ENCODE data around the gene FOXP2.
A peak's percentile ranks its signal among the peaks of the same experiment; 100 is the strongest.
"Not testable (repeated sequence)": the region's sequence is repeated elsewhere in the genome, so short reads cannot be mapped to it uniquely, and the experiment has no call there.

Gene FOXP2

DNA sequence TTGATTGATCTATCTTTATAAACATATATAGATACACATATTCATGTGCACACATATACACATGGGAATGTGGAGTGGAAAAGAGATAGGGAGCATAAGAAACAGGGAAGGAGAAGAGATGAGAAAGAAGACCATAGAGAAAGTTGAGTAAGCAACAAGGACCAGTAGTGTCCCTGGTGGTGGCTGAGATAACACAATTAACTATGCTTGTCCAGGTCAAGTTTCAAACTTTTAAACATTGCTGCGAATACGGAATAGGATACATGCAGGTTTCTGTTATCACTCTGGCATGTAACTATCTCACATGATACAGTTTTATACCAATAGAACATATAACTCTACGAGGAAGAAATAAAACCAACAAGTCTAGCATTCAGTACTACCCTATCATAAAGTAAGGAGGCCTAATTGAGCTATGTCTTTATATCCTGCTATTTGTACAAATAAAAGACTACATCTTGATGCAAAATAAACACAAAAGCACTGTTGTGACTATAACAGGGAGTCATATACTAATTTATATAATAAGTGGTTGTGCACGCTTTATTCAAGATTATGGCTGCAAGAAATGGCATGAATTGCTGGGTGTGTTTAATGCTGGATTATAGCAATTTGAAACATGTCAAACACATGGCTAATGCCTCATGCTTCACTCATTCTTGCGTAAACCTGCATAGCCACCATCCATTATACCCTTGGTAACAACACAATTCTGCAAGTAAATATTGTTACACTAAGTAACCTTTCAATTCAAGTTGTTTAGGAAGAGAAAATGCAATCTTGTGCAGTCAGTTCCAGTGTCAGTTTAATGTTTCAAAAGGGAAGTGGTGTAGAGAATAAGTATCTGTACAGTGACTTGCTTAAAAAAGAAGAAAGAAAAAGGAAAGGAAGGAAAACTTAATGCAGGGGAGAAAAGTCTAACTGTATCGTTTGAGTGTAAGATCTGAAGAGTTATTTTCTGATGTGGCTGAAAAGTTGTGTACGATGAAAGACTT is 8.2 kb downstream of the FOXP2 start:
- DNase-seq = peak; percentile 52

DNA sequence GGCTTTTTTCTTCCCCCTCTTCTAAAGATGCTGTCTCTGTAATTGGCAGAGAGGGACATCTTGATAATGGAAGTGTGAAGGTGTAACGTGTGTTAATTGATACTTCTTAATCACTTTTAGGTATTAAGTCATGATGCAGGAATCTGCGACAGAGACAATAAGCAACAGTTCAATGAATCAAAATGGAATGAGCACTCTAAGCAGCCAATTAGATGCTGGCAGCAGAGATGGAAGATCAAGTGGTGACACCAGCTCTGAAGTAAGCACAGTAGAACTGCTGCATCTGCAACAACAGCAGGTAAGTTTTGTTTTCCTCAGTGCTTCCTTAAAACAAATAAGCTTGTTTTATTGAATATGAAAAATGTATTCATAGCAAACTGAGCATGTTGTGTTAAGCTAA is 11.8 kb downstream of the FOXP2 start:
- peak; percentile 32 for DNase-seq

DNA sequence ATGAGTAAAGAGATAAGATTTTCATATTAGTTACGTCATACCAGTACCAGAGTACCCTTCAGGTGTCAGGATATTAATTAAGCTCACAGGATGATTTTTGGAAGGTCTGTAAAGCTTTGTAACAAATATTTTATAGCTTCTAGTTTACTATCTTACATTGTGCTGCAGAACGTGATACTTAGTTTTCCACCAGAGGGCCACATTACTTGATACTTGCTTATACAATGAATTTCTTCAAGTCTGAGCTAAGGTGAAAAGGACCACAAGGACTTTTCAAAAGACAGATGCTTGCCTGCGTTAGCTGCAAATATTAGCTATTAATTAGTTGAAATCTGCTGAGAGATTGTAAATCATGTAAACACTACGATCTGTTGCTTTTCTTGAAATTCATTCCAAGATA is 12.2 kb downstream of the FOXP2 start:
- peak; percentile 62 for DNase-seq

DNA sequence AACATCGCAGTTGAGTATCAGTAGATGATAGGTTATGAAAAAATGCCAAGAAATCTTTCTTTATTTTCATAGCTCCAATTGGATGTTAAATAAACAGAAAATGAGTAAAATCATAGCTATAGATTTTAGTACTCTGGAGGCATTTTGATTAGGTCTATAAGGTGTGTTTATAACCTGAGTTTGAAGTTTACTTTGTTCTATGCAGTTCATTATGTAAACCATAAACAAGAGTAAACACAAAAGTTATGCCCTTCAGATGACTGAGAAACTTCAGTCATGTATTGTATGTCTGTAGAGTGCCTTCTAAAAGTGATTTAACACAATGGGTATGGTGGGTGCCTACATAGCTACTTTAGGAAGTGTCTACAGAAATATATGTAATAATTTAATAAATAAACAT is 13.6 kb downstream of the FOXP2 start:
- DNase-seq = no peak

DNA sequence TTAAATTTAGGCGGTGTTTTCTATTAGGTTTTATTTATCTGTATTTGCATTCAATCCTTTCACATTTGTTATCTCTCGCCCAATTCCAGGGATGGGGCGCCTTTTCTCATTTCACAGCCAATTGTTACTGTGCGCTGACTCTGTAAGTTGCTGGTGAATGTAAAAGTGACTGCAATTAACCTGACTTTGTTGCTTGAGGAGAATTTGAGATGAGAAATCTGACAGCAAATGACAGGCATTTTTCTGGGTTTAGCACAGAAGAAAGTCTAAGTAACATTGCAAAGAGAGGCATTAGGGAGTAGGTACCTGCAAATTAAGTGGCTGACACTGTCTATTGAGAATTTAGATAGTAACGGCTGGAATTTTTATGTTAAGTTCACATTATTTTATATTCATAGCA is 16.6 kb downstream of the FOXP2 start:
- no peak for DNase-seq

DNA sequence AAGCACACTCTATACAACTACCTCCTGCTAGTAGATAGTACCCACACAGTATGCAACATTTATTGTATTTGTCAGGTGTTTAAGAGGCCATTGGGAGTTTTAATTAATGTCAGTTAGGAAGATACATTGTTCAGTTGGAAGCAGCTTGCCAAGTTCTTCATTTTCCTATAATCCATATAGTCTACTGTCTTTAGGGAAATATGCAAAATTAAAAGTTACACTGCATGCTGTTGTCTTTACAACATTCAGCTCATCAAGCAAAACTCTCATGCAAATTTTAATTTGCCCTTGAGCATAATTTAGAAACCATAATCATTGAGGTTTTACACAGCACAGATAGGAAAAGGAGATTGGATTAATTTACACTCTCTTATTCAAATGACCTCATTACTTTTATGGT is 17.4 kb downstream of the FOXP2 start:
- no peak for DNase-seq

DNA sequence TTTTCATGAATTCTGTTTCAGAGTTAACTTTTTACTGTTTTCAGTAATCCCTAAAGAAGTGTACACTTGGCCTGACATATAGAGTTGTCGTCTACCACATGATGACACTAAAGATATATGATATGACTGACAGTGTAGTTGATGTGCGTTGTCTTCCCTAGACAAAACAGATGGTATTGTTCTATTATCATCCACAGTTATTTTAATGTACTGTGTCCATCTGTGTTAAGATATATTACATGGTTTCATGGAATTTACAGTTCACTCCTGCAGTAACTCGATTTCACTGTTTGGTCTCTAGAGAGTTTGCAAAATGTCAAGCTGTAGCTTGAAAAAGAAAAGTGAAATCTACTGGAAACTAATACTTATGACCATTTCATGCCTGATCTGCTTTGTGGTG is 18.1 kb downstream of the FOXP2 start:
- DNase-seq = peak; percentile 13

DNA sequence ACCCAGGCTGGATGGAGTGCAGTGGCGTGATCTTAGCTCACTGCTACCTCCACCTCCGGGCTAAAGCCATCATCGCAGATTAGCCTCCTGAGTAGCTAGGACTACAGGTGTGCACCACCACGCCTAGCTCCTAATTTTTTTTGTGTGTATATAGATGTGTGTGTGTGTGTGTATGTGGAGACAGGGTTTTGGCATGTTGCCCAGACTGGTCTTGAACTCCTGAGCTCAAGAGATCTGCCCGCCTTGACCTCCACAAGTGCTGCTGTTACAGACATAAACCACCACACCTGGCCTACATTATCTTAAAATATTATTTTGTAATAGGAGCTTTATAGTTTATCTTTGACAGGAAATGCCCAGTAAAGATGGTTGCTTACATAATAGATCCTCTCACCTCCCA is 25.0 kb downstream of the FOXP2 start:
- DNase-seq = peak; percentile 7

DNA sequence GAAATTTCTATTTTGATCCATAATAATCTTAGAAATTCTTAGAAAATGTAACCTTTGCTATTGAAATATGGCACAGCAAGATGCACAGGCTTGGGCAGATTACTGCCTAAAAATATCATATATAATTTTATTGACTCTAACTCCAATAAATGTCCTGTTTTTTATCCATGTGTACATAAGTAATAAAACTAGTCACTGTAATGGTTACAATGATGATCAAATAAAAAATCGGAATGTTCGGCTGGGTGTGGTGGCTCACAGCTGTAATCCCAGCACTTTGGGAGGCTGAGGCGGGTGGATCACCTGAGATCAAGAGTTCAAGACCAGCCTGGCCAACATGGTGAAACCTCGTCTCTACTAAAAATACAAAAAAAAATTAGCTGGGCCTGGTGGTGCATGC is 26.3 kb downstream of the FOXP2 start:
- not testable (repeated sequence) for DNase-seq

DNA sequence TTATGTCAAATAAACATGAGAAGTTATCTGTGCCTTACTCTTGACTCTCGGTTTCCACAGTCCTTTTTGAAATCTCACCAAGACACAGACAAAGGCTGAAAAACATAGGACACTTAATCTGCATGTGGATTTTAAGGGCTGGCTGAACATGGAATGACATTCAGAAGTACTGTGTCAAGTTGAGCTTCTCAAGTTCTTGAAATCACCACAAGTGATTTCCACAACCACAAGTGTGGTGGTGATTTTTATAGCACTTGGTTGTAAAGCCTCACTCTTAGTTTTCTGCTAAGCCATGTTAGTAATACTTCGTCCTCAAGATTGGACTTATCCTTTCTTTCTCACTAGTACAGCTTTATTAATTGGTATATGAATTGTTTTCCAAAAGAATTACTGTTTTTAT is 29.6 kb downstream of the FOXP2 start:
- DNase-seq = no peak

DNA sequence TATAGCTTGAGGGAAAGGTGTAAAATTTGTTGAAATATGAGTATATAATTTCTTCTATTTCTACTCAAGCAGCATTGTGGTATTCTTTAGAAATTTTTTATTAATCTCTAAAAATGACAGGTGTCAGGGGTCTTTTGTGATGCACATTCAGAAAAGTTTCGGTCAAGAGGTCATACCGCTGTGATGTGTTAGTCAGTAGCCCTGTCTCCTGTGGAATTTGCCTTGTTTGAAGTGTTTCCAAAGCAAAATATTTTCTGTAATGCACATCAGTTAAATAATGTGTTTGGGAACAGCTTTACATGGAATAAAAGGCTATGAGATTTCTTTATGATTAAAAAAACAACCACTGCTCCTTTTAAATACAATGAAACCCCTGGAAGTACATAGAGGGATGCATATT is 35.8 kb downstream of the FOXP2 start:
- DNase-seq = no peak

DNA sequence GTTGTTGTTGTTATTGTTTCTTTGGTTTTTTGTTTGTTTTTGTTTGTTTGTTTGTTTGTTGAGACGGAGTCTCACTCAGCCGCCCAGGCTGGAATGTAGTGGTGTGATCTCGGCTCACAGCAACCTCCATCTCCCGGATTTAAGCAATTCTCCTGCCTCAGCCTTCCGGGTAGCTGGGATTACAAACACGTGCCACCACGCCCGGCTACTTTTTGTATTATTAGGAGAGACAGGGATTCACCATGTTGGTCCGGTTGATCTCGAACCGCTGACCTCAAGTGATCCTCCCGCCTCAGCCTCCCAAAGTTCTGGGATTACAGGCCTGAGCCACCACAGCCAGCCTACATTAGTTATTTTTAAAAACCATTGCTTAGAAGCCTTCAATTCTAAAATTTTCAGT is 45.0 kb downstream of the FOXP2 start:
- no peak for DNase-seq

DNA sequence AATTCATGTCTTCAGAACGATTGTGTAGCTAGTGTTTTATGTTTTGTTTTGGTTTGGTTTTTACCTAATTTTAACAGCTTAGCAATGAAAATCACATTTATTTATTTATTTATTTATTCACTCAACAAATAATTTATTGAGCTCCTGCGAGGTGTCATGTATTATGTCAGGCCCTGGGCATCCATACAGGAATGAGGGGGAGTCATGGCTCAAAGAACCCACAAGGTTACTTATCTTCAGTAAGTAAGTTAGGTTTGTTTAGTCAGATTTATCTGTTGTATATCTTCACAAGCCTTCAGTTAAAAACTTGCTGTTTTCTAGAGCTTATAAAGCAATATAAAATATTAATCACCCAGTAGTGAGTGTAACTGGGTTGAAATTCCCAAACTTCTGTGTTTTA is 45.4 kb downstream of the FOXP2 start:
- DNase-seq = no peak

DNA sequence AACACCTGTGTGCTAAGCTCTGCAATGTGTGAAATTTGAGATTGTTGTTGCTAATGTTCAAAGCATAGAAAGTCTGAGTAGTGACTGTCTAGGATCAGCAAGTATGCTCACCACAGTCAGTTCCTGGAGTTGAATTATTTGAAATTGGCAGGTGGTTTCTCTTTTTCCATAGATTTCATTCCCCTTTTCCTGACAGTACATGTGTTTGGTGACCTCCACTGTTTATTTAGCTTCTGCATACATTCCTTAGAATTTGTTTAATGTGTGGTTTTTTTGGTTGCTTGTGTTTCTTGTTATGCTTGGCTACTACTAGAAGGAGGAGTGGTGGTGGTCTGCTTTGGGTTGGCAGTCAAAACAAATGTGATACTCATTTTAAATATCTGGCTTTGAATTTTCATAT is 52.3 kb downstream of the FOXP2 start:
- DNase-seq = no peak

DNA sequence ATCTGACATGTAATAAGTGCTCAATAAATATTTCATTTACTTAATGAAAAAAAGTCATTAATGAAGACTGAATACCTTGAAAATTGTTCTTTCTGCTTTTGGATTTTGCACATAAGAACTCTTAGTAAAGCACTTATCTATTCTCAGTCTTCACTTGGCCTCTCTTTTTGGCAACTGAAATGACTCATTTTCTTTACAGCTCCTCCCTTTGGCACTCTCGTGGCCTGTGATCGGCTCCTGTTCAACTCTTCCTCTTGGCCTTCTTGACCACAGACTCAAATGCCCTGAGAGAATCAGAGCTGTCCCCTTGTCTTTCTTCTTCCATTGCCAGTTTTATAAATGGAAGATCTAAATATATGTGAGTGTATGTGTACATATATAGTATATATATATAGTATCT is 54.2 kb downstream of the FOXP2 start:
- DNase-seq = no peak

DNA sequence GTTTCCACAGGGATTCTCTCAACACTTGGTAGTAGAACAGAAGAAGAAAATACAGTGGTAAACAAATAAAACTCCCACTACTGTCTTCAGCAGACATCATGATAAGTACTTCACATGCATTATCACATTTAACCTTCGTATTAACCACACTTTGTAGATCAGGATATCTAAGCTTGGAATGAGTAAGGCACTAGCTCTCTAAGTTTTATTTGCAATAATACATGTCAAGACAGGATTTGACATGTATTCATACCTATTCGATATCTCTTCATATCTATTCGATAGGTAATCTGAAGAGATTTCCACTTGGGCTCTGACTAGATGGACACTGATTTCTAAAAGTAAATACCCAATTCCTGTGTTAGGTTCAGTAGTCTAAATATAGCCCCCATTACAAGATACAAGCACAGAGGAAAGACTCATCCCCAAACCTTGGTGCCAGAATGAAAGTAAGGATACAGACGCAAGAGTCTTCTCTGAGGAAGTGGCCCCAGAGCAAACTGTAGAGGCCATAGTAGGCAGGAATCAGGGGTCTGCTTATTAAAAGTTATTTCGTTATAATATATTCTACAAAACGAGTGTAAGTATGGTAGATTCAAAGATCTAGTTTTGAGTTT is 58.4 kb downstream of the FOXP2 start:
- DNase-seq = no peak

DNA sequence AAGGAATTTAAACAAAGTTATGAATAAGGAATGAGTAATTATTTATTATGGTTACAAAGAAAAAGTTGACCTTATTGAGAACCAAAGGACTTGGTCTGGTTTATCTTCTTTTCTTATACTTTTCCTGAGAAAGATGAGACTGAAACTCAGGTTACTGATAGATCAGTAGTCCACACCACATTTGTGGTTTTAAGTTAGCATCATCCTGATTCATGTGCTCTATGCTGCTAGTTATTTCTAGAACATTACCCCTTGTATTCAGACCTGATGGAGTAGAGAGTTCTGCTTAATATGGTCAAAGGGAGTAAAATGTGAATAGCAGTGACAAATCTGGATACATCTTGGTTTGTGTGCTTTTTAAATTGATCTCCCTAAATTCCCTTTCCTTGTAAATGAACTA is 63.8 kb downstream of the FOXP2 start:
- no peak for DNase-seq

DNA sequence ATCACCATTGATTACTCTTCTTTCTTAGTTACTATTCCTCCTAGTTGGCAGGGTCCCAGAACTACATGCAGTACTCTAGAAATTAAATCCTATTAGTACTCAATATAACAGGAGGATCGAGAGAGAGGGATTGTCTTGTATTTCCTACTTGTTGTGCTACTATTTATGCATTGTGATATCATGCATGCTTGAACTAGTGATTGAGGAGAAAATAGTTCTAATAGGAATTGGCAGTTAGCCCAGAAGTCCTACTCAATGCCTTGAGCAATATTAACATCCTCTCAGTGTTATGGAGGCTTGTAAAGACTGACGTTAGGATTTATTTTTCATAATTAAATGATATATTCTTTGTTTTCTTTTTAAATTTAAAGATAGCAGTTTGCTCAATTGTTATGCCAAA is 67.4 kb downstream of the FOXP2 start:
- DNase-seq = peak; percentile 61

DNA sequence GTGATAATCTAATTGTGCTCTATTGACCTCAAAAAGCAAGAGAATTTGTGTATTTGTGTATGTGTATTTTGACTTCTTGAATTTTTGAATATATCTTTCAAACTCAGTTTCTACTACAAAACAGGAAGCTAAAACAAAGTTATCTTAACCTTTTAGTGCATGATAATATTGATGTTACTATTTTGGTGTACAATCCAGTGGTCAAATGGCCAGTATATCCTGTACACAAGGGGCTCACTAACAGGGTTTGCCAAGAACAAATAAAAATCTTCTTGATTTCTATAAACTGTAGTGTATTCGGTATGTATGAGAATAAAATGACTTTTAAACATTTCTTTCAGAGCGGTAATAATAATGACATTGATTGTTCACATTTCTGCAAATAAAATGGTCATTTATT is 69.6 kb downstream of the FOXP2 start:
- no peak for DNase-seq

DNA sequence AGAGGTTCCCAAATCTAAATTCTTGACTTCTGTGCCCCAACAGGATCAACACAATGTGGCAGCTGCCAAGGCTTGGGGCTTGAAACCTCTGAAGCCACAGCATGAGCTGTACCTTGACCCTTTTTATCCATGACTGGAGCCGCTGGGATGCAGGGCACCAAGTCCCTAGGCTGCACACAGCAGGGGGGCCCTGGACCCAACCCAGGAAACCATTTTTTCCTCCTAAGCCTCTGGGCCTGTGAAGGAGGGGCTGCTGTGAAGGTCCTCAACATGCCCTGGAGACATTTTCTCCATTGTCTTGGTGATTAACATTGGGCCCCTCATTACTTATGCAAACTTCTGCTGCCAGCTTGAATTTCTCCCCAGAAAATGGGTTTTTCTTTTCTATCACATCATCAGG is 72.6 kb downstream of the FOXP2 start:
- no peak for DNase-seq

DNA sequence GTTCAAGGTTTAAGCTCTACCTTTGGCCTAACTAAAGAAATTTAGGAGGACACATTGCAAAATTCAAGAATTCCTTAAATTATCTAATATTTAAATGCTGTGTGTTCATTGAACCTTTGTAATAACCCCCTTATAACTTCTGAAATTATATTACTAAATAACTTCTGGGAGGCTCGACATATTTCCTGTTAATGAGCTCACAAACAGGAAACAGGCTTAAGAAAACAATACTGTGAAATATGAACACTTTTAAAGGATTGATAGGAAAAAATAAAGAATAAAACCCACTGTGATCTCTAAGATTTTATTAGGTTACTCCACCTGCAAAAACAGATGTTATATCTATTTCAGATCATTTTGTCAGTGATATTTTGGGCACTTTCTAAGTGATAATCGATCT is 74.1 kb downstream of the FOXP2 start:
- DNase-seq = no peak

DNA sequence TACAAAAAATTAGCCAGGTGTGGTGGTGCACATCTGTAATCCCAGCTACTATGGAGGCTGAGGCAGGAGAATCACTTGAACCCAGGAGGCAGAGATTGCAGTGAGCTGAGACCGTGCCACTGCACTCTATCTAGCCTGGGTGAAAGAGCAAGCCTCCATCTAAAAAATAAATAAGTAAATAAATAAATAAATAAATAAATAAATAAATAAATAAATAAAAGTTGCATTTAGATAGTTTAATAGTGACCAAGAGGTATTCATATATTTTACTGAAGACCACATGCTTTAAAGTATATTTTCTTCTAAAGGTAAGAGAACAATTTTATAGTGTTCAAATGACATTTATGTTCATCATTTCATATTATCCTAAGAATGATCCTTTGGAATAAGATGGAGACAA is 82.9 kb downstream of the FOXP2 start:
- DNase-seq = not testable (repeated sequence)

DNA sequence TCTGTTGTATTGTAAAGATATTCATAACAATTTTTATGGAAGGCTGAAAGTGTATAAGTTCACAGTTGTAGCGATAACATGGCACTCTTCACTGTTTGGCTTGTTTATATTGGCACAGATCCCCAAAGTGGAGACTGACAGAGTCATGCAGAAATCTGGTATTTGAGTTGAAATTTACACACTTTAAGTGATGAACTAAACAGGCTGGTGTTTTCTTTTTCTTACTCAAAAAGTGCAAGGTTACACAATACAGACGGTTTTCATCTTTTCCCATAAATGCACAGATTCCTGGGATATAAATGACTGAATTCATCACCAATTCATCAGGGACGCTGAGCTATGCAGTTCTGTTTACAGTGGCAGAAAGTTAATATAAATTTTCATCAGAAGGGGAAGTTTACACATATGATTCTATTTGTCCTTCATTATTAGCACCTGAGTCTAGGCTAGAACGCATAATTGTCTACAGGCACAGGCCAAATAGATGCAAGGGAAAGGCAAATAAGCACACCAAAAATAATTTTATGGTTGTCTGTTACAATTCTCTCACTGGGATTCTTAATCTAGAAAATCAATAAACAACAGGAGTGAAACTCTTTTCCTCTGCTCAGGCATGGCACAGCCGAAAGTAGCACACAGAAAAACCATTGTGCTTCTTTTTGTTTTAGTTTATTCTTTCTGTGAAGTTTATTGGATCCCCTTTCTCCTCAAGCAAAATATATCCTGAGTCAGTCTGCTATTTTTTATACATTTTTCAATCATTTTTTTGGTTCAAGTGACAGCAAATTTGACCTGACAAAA is 88.0 kb downstream of the FOXP2 start:
- DNase-seq = no peak

DNA sequence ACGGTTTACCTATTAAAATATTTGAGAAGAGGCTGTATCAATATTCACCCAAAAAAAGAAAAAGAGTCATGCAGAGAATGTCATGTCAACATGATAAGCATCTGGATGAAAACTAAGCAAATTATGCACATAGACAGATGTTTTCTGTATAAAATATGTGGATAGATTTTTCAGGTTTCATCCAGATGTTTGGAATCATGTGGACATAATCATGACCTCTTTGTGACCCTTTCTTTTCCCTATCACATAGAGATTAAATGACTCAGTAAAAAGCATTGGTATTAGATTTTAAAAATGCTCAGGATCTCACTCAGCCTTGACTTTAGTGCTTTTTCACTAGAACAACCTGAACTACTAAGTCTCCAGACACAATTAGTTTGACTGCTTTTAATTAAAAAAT is 90.0 kb downstream of the FOXP2 start:
- no peak for DNase-seq

Measured in NCI-H82 (cell line).